ENCODE data around the gene SOWAHA. TPM values are rescaled to one million over a fixed set of nuclear protein-coding genes. Genes with fewer than 3 reads are reported as not detected.
A peak's percentile ranks its signal among the peaks of the same experiment; 100 is the strongest.

The SOWAHA gene
- total and polyA plus RNA-seq, 2 donors (not counting 1 experiment from before 2014, with no cell fraction given), result 0.03 to 0.17 TPM

DNA sequence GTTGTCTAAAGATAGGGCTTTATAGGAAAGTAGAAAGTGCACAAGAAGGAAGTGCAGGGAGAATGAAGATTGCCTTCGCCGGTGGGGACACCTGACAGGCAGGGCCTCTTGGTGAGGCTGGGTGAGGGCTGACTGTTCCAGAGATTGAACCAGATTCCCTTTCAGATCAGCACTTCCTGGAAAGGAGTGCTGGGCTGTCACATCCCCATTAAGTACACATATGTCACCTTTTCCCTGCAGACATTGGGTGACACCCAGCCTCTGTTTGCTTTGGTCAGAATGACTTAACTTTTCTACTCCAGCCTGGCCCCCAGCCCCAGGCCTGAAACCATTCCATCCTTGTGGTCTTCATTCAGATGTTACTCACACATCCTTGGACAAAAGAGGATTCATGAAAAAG lies 24.8 kb downstream of the SOWAHA start:
- H4K20me1 ChIP-seq (ENCODE audit: control insufficient read depth, extremely low read depth, insufficient read depth, low read length), result no peaks in the 10 kb centered on the region
- no peak for TF ChIP-seq EZH2 (IDR thresholded peaks at IDR 0.05; ENCODE audit: low read length, missing control alignments)
- TF ChIP-seq, protein P1, sequence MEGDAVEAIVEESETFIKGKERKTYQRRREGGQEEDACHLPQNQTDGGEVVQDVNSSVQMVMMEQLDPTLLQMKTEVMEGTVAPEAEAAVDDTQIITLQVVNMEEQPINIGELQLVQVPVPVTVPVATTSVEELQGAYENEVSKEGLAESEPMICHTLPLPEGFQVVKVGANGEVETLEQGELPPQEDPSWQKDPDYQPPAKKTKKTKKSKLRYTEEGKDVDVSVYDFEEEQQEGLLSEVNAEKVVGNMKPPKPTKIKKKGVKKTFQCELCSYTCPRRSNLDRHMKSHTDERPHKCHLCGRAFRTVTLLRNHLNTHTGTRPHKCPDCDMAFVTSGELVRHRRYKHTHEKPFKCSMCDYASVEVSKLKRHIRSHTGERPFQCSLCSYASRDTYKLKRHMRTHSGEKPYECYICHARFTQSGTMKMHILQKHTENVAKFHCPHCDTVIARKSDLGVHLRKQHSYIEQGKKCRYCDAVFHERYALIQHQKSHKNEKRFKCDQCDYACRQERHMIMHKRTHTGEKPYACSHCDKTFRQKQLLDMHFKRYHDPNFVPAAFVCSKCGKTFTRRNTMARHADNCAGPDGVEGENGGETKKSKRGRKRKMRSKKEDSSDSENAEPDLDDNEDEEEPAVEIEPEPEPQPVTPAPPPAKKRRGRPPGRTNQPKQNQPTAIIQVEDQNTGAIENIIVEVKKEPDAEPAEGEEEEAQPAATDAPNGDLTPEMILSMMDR (conservative IDR thresholded peaks at IDR 0.05 in 1 of 2, IDR thresholded peaks at IDR 0.05 in 1 of 2; ENCODE audit: low read depth in 1 of 2, low read length in 2 of 2), result no peak
- no peak overlapping the region for H3K27ac ChIP-seq (ENCODE audit: insufficient read depth, low read length)
- H3K27me3 ChIP-seq (ENCODE audit: control insufficient read depth, insufficient read depth, low read length), result no peaks in the 10 kb centered on the region
- no peaks in the 10 kb centered on the region for H3K9me3 ChIP-seq (ENCODE audit: control insufficient read depth, insufficient read depth, low read depth, low read length)
- H3K36me3 ChIP-seq (ENCODE audit: control insufficient read depth, insufficient read depth, low read length), result no peaks in the 10 kb centered on the region
- H3K4me3 ChIP-seq (replicated peaks in 1 of 4; ENCODE audit: control extremely low read depth in 1 of 4, insufficient read depth in 1 of 4, low read depth in 3 of 4, low read length in 4 of 4), result no peak overlapping the region
- H3K9ac ChIP-seq (ENCODE audit: insufficient read depth, low read length), result no peak overlapping the region
- no peak overlapping the region for H3K4me2 ChIP-seq (ENCODE audit: extremely low read depth, insufficient read depth, low read length)
- no peak for DNase-seq (ENCODE audit: low read depth in 2 of 2)
- no peak overlapping the region for H2AFZ ChIP-seq (ENCODE audit: low read length)
- H3K4me1 ChIP-seq (ENCODE audit: control insufficient read depth, extremely low read depth, insufficient read depth, low read length), result peaks cover 13% of the 10 kb centered on the region
- H3K79me2 ChIP-seq (ENCODE audit: control insufficient read depth, insufficient read depth, low read length), result no peaks in the 10 kb centered on the region

- no peak overlapping the region for H2AFZ ChIP-seq (ENCODE audit: low read length)
- H3K9ac ChIP-seq (ENCODE audit: insufficient read depth, low read length), result no peak overlapping the region
- no peaks in the 10 kb centered on the region for H3K36me3 ChIP-seq (ENCODE audit: control insufficient read depth, insufficient read depth, low read length)
- no peak overlapping the region for H3K4me2 ChIP-seq (ENCODE audit: extremely low read depth, insufficient read depth, low read length)
- H3K79me2 ChIP-seq (ENCODE audit: control insufficient read depth, insufficient read depth, low read length), result no peaks in the 10 kb centered on the region
- H4K20me1 ChIP-seq (ENCODE audit: control insufficient read depth, extremely low read depth, insufficient read depth, low read length), result no peaks in the 10 kb centered on the region
- no peaks in the 10 kb centered on the region for H3K9me3 ChIP-seq (ENCODE audit: control insufficient read depth, insufficient read depth, low read depth, low read length)
- peaks cover 13% of the 10 kb centered on the region for H3K4me1 ChIP-seq (ENCODE audit: control insufficient read depth, extremely low read depth, insufficient read depth, low read length)
- H3K27me3 ChIP-seq (ENCODE audit: control insufficient read depth, insufficient read depth, low read length), result no peaks in the 10 kb centered on the region
- TF ChIP-seq, protein P1 (conservative IDR thresholded peaks at IDR 0.05 in 1 of 2, IDR thresholded peaks at IDR 0.05 in 1 of 2; ENCODE audit: low read depth in 1 of 2, low read length in 2 of 2), result no peak
- no peak for TF ChIP-seq EZH2 (IDR thresholded peaks at IDR 0.05; ENCODE audit: low read length, missing control alignments)
- no peak overlapping the region for H3K27ac ChIP-seq (ENCODE audit: insufficient read depth, low read length)
- no peak overlapping the region for H3K4me3 ChIP-seq (replicated peaks in 1 of 4; ENCODE audit: control extremely low read depth in 1 of 4, insufficient read depth in 1 of 4, low read depth in 3 of 4, low read length in 4 of 4)
- no peak for DNase-seq (ENCODE audit: low read depth in 2 of 2)
These were observed 25.6 kb downstream of the SOWAHA start for GRCh38 chr5:132838516-132839282.

GRCh38 chr5:132839426-132840301 lies 26.6 kb downstream of the SOWAHA start:
- no peaks in the 10 kb centered on the region for H3K27me3 ChIP-seq (ENCODE audit: control insufficient read depth, insufficient read depth, low read length)
- no peak overlapping the region for H3K9ac ChIP-seq (ENCODE audit: insufficient read depth, low read length)
- H3K4me3 ChIP-seq (replicated peaks in 1 of 4; ENCODE audit: control extremely low read depth in 1 of 4, insufficient read depth in 1 of 4, low read depth in 3 of 4, low read length in 4 of 4), result no peak overlapping the region
- no peaks in the 10 kb centered on the region for H3K36me3 ChIP-seq (ENCODE audit: control insufficient read depth, insufficient read depth, low read length)
- peak overlapping the region; percentile 22 for H3K27ac ChIP-seq (ENCODE audit: insufficient read depth, low read length)
- peak overlapping the region; percentile 74 for H2AFZ ChIP-seq (ENCODE audit: low read length)
- TF ChIP-seq, protein P1 (conservative IDR thresholded peaks at IDR 0.05 in 1 of 2, IDR thresholded peaks at IDR 0.05 in 1 of 2; ENCODE audit: low read depth in 1 of 2, low read length in 2 of 2), result no peak
- H3K9me3 ChIP-seq (ENCODE audit: control insufficient read depth, insufficient read depth, low read depth, low read length), result no peaks in the 10 kb centered on the region
- peak; percentile 68 to 88 for DNase-seq (ENCODE audit: low read depth in 2 of 2)
- no peaks in the 10 kb centered on the region for H3K79me2 ChIP-seq (ENCODE audit: control insufficient read depth, insufficient read depth, low read length)
- H3K4me2 ChIP-seq (ENCODE audit: extremely low read depth, insufficient read depth, low read length), result peak overlapping the region; percentile 39
- H3K4me1 ChIP-seq (ENCODE audit: control insufficient read depth, extremely low read depth, insufficient read depth, low read length), result peaks cover 13% of the 10 kb centered on the region
- no peaks in the 10 kb centered on the region for H4K20me1 ChIP-seq (ENCODE audit: control insufficient read depth, extremely low read depth, insufficient read depth, low read length)

All from fibroblast of lung (primary cell).